ENCODE measurements around the gene TEAD1. TPM values are rescaled to one million over a fixed set of nuclear protein-coding genes. Genes with fewer than 3 reads are reported as not detected.

The TEAD1 gene
- polyA plus RNA-seq, 1 experiment = 113 TPM

GRCh38 chr11:12762696-12763324, 88.6 kb downstream of the TEAD1 start:
- POLR2A ChIA-PET = no interaction called here
- no peak for TF ChIP-seq CTCF (IDR thresholded peaks at IDR 0.05; ENCODE audit: low read depth, low read length)
- CTCF ChIA-PET = no interaction called here
- Histone ChIP-seq H3K4me3 (ENCODE audit: low read depth, low read length) (no peak overlapping the region), H3K27ac (ENCODE audit: low read depth, low read length) (no peak overlapping the region), H3K27me3 (ENCODE audit: control insufficient read depth, insufficient read depth, low read length) (no peaks in the 10 kb centered on the region), H3K9me3 (ENCODE audit: control insufficient read depth, insufficient read depth, low read length) (no peaks in the 10 kb centered on the region)
- no peak for DNase-seq (ENCODE audit: low read depth, low spot score)

GRCh38 chr11:12764187-12764914, 90.1 kb downstream of the TEAD1 start:
- ChIA-PET POLR2A (no interaction called here), CTCF (interaction anchor here (1.6 kb wide), 1 partner anchor 434 kb away, joined by 7 read pairs; no protein-coding TSS in a partner anchor)
- no peak overlapping the region for H3K27ac ChIP-seq (ENCODE audit: low read depth, low read length)
- no peaks in the 10 kb centered on the region for H3K9me3 ChIP-seq (ENCODE audit: control insufficient read depth, insufficient read depth, low read length)
- H3K27me3 ChIP-seq (ENCODE audit: control insufficient read depth, insufficient read depth, low read length) = no peaks in the 10 kb centered on the region
- no peak for DNase-seq (ENCODE audit: low read depth, low spot score)
- TF ChIP-seq CTCF (IDR thresholded peaks at IDR 0.05; ENCODE audit: low read depth, low read length) = no peak
- no peak overlapping the region for H3K4me3 ChIP-seq (ENCODE audit: low read depth, low read length)

DNA sequence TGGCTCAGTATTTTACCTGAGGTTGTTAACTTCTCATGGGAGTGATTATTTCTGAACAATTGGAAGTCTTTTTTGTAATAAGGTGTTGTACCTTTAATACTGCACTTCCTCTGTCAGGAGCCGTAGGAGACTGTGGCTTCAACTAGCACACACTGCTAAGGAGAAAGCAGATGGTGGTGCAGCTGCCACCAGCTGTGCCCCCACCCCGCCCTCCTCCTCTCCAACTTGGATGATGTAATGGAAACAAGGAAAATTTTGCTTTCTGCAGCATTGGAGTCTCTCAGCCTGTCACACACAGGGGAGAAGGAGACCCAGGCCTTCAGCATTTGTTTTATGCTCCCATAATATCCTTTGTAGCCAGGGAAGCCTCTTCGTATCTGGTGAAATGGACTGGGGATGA, 91.2 kb downstream of the TEAD1 start:
- peak; percentile 29 for DNase-seq (ENCODE audit: low read depth, low spot score)
- H3K9me3 ChIP-seq (ENCODE audit: control insufficient read depth, insufficient read depth, low read length) = no peaks in the 10 kb centered on the region
- no peak for TF ChIP-seq CTCF (IDR thresholded peaks at IDR 0.05; ENCODE audit: low read depth, low read length)
- ChIA-PET POLR2A (no interaction called here), CTCF (interaction anchor here (1.6 kb wide), 1 partner anchor 435 kb away, joined by 7 read pairs; no protein-coding TSS in a partner anchor)
- H3K4me3 ChIP-seq (ENCODE audit: low read depth, low read length) = no peak overlapping the region
- no peaks in the 10 kb centered on the region for H3K27me3 ChIP-seq (ENCODE audit: control insufficient read depth, insufficient read depth, low read length)
- peak overlapping the region; percentile 34 for H3K27ac ChIP-seq (ENCODE audit: low read depth, low read length)

GRCh38 chr11:12767027-12767426, 92.8 kb downstream of the TEAD1 start:
- ChIA-PET POLR2A (no interaction called here), CTCF (interaction anchor here (1.1 kb wide), 1 partner anchor 15 kb away, joined by 3 read pairs; no protein-coding TSS in a partner anchor)
- TF ChIP-seq CTCF (IDR thresholded peaks at IDR 0.05; ENCODE audit: low read depth, low read length) = no peak
- Histone ChIP-seq H3K27me3 (ENCODE audit: control insufficient read depth, insufficient read depth, low read length) (no peaks in the 10 kb centered on the region), H3K9me3 (ENCODE audit: control insufficient read depth, insufficient read depth, low read length) (no peaks in the 10 kb centered on the region), H3K4me3 (ENCODE audit: low read depth, low read length) (no peak overlapping the region), H3K27ac (ENCODE audit: low read depth, low read length) (no peak overlapping the region)
- DNase-seq (ENCODE audit: low read depth, low spot score) = no peak

- DNase-seq (ENCODE audit: low read depth, low spot score) = no peak
- no peaks in the 10 kb centered on the region for H3K27me3 ChIP-seq (ENCODE audit: control insufficient read depth, insufficient read depth, low read length)
- no peaks in the 10 kb centered on the region for H3K9me3 ChIP-seq (ENCODE audit: control insufficient read depth, insufficient read depth, low read length)
- CTCF ChIA-PET = no interaction called here
- H3K27ac ChIP-seq (ENCODE audit: low read depth, low read length) = no peak overlapping the region
- no peak for TF ChIP-seq CTCF (IDR thresholded peaks at IDR 0.05; ENCODE audit: low read depth, low read length)
- POLR2A ChIA-PET = no interaction called here
- H3K4me3 ChIP-seq (ENCODE audit: low read depth, low read length) = no peak overlapping the region
Measured at GRCh38 chr11:12767577-12767976, 93.4 kb downstream of the TEAD1 start.

Data from AG04450 (cell line).